ACHN (cell line): ENCODE measurements around the gene AKAP10.
"Not testable (repeated sequence)": the region's sequence is repeated elsewhere in the genome, so short reads cannot be mapped to it uniquely, and the experiment has no call there.

Source experiments
- DNase-seq: peaks from one replicate; pipeline ENCODE4 v3.0.0-alpha.2; 2015
- in situ Hi-C: cut with HindIII; loops from 2 replicates; pipeline ENCODE4 v1.10.0; 2017; ENCODE audit warnings: low sequenced_read_pairs, low pct_ligation_motif_present, low pct_unique_long_range_greater_than_20kb

The AKAP10 gene

GRCh38 chr17:19977293-19978208 lies at the start of gene AKAP10:
AKAP10 (minus strand) TSS chr17:19977828; CDS start chr17:19977679, 149 bp downstream.
- DNase-seq, result peak; percentile 87
- in situ Hi-C loops, result loop anchor here (25.0 kb wide), 1 partner anchor 135 kb away; no protein-coding TSS in a partner anchor

- no peak for DNase-seq
- in situ Hi-C loops, result no loop called here
Observed at GRCh38 chr17:20026960-20027359, 49.3 kb upstream of the AKAP10 start.

GRCh38 chr17:20022701-20023100 lies 45.1 kb upstream of the AKAP10 start:
- DNase-seq, result no peak
- in situ Hi-C loops, result no loop called here

- in situ Hi-C loops, DNase-seq: not testable (repeated sequence)
Observed at GRCh38 chr17:20016475-20016992, 38.9 kb upstream of the AKAP10 start.

GRCh38 chr17:20012017-20012536 lies 34.4 kb upstream of the AKAP10 start:
- no peak for DNase-seq
- in situ Hi-C loops, result no loop called here

- in situ Hi-C loops, result no loop called here
- DNase-seq, result no peak
Observed at GRCh38 chr17:20010936-20011335, 33.3 kb upstream of the AKAP10 start.

- in situ Hi-C loops, result no loop called here
- peak; percentile 80 for DNase-seq
Observed at GRCh38 chr17:20010099-20010863, 32.7 kb upstream of the AKAP10 start.

GRCh38 chr17:20009302-20010098 lies 31.9 kb upstream of the AKAP10 start, which contains the start of gene SPECC1:
SPECC1 (plus strand) TSS chr17:20009359; CDS start chr17:20096652, 87,293 bp downstream.
- DNase-seq, result peak; percentile 81
- in situ Hi-C loops, result no loop called here

- in situ Hi-C loops, result no loop called here
- DNase-seq, result no peak
Observed at GRCh38 chr17:20009052-20009301, 31.3 kb upstream of the AKAP10 start.

GRCh38 chr17:20008242-20009051 lies 30.8 kb upstream of the AKAP10 start:
- DNase-seq, result peak; percentile 38
- in situ Hi-C loops, result no loop called here

GRCh38 chr17:19996502-19996901 lies 18.9 kb upstream of the AKAP10 start:
- in situ Hi-C loops, result loop anchor here (25.0 kb wide), 1 partner anchor 116 kb away; no protein-coding TSS in a partner anchor
- DNase-seq, result no peak

GRCh38 chr17:19996086-19996485 lies 18.5 kb upstream of the AKAP10 start:
- no peak for DNase-seq
- in situ Hi-C loops, result loop anchor here (25.0 kb wide), 1 partner anchor 116 kb away; no protein-coding TSS in a partner anchor

- in situ Hi-C loops, result loop anchor here (25.0 kb wide), 1 partner anchor 119 kb away; no protein-coding TSS in a partner anchor
- DNase-seq, result peak; percentile 93
Observed at GRCh38 chr17:19992803-19993713, 15.4 kb upstream of the AKAP10 start.

- no peak for DNase-seq
- in situ Hi-C loops, result loop anchor here (25.0 kb wide), 1 partner anchor 121 kb away; no protein-coding TSS in a partner anchor
Observed at GRCh38 chr17:19991252-19991885, 13.7 kb upstream of the AKAP10 start.

GRCh38 chr17:19987897-19988296 lies 10.3 kb upstream of the AKAP10 start:
- in situ Hi-C loops, result loop anchor here (25.0 kb wide), 1 partner anchor 124 kb away; no protein-coding TSS in a partner anchor
- DNase-seq, result no peak
